Measurements from ENCODE around the gene DMPK. TPM values are rescaled to one million over a fixed set of nuclear protein-coding genes. Genes with fewer than 3 reads are reported as not detected.
A peak's percentile ranks its signal among the peaks of the same experiment; 100 is the strongest.

DMPK gene
- total and polyA plus RNA-seq, 2 experiments from 2014 or later, result 9.8 to 24.0 TPM

- peaks cover 9% of the 10 kb centered on the region for H3K4me1 Mint-ChIP-seq
- Histone ChIP-seq H3K9me2 (ENCODE audit: insufficient read depth) (no peaks in the 10 kb centered on the region), H4K20me1 (replicated peaks; ENCODE audit: insufficient read depth) (peaks cover 16% of the 10 kb centered on the region)
Observed at GRCh38 chr19:45729800-45730290, 52.4 kb downstream of the DMPK start.

More at GRCh38 chr19:45729800-45730290, 52.4 kb downstream of the DMPK start:
- Histone ChIP-seq H3F3A (replicated peaks; ENCODE audit: low read depth) (peaks cover 3% of the 10 kb centered on the region; the same call in 1 of the 2 replicates), H3K27ac (ENCODE audit: low read depth) (peak overlapping the region; percentile 34; the same call in 1 of the 2 replicates), H2AFZ (no peak overlapping the region), H3K36me3 (ENCODE audit: insufficient read depth) (no peaks in the 10 kb centered on the region), H3K4me1 (ENCODE audit: insufficient read depth) (peaks cover 8% of the 10 kb centered on the region), H3K4me2 (peak overlapping the region; percentile 85), H3K4me3 (peak overlapping the region; percentile 87), H3K79me2 (replicated peaks; ENCODE audit: insufficient read depth) (peaks cover 56% of the 10 kb centered on the region), H3K27me3 (ENCODE audit: insufficient read depth) (no peaks in the 10 kb centered on the region)
- ATAC-seq (peak; percentile 3; the same call in 2 of the 3 replicates), DNase-seq (ENCODE audit: low spot score) (peak; percentile 33)
- H3K27me3 Mint-ChIP-seq (ENCODE audit: insufficient read depth, low read depth, poor library complexity), result peaks cover 1% of the 10 kb centered on the region
- TF ChIP-seq JUNB (IDR thresholded peaks at IDR 0.05; ENCODE audit: unreplicated experiment), result no peak
- no peak for TF ChIP-seq ZNF114 (CRISPR knock-in tag; IDR thresholded peaks at IDR 0.05)
- TF ChIP-seq EZH2 (IDR thresholded peaks at IDR 0.05; ENCODE audit: low read depth, unreplicated experiment), result no peak
- TF ChIP-seq EZH2phosphoT487 (IDR thresholded peaks at IDR 0.05; ENCODE audit: unreplicated experiment), result no peak
- no peak for TF ChIP-seq NANOG (IDR thresholded peaks at IDR 0.05; ENCODE audit: borderline replicate concordance)
- TF ChIP-seq, protein P1, sequence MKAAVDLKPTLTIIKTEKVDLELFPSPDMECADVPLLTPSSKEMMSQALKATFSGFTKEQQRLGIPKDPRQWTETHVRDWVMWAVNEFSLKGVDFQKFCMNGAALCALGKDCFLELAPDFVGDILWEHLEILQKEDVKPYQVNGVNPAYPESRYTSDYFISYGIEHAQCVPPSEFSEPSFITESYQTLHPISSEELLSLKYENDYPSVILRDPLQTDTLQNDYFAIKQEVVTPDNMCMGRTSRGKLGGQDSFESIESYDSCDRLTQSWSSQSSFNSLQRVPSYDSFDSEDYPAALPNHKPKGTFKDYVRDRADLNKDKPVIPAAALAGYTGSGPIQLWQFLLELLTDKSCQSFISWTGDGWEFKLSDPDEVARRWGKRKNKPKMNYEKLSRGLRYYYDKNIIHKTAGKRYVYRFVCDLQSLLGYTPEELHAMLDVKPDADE (IDR thresholded peaks at IDR 0.05), result no peak
- no peak for TF ChIP-seq POLR2AphosphoS5 (IDR thresholded peaks at IDR 0.05; ENCODE audit: low read depth)
- no peak for TF ChIP-seq STAT1 (IDR thresholded peaks at IDR 0.05; ENCODE audit: unreplicated experiment)
- TF ChIP-seq, protein P2, sequence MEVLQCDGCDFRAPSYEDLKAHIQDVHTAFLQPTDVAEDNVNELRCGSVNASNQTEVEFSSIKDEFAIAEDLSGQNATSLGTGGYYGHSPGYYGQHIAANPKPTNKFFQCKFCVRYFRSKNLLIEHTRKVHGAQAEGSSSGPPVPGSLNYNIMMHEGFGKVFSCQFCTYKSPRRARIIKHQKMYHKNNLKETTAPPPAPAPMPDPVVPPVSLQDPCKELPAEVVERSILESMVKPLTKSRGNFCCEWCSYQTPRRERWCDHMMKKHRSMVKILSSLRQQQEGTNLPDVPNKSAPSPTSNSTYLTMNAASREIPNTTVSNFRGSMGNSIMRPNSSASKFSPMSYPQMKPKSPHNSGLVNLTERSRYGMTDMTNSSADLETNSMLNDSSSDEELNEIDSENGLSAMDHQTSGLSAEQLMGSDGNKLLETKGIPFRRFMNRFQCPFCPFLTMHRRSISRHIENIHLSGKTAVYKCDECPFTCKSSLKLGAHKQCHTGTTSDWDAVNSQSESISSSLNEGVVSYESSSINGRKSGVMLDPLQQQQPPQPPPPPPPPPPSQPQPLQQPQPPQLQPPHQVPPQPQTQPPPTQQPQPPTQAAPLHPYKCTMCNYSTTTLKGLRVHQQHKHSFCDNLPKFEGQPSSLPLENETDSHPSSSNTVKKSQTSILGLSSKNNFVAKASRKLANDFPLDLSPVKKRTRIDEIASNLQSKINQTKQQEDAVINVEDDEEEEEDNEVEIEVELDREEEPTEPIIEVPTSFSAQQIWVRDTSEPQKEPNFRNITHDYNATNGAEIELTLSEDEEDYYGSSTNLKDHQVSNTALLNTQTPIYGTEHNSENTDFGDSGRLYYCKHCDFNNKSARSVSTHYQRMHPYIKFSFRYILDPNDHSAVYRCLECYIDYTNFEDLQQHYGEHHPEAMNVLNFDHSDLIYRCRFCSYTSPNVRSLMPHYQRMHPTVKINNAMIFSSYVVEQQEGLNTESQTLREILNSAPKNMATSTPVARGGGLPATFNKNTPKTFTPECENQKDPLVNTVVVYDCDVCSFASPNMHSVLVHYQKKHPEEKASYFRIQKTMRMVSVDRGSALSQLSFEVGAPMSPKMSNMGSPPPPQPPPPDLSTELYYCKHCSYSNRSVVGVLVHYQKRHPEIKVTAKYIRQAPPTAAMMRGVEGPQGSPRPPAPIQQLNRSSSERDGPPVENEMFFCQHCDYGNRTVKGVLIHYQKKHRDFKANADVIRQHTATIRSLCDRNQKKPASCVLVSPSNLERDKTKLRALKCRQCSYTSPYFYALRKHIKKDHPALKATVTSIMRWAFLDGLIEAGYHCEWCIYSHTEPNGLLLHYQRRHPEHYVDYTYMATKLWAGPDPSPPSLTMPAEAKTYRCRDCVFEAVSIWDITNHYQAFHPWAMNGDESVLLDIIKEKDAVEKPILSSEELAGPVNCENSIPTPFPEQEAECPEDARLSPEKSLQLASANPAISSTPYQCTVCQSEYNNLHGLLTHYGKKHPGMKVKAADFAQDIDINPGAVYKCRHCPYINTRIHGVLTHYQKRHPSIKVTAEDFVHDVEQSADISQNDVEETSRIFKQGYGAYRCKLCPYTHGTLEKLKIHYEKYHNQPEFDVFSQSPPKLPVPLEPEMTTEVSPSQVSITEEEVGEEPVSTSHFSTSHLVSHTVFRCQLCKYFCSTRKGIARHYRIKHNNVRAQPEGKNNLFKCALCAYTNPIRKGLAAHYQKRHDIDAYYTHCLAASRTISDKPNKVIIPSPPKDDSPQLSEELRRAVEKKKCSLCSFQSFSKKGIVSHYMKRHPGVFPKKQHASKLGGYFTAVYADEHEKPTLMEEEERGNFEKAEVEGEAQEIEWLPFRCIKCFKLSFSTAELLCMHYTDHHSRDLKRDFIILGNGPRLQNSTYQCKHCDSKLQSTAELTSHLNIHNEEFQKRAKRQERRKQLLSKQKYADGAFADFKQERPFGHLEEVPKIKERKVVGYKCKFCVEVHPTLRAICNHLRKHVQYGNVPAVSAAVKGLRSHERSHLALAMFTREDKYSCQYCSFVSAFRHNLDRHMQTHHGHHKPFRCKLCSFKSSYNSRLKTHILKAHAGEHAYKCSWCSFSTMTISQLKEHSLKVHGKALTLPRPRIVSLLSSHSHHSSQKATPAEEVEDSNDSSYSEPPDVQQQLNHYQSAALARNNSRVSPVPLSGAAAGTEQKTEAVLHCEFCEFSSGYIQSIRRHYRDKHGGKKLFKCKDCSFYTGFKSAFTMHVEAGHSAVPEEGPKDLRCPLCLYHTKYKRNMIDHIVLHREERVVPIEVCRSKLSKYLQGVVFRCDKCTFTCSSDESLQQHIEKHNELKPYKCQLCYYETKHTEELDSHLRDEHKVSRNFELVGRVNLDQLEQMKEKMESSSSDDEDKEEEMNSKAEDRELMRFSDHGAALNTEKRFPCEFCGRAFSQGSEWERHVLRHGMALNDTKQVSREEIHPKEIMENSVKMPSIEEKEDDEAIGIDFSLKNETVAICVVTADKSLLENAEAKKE (CRISPR knock-in tag; IDR thresholded peaks at IDR 0.05), result no peak
- TF ChIP-seq, protein P3, sequence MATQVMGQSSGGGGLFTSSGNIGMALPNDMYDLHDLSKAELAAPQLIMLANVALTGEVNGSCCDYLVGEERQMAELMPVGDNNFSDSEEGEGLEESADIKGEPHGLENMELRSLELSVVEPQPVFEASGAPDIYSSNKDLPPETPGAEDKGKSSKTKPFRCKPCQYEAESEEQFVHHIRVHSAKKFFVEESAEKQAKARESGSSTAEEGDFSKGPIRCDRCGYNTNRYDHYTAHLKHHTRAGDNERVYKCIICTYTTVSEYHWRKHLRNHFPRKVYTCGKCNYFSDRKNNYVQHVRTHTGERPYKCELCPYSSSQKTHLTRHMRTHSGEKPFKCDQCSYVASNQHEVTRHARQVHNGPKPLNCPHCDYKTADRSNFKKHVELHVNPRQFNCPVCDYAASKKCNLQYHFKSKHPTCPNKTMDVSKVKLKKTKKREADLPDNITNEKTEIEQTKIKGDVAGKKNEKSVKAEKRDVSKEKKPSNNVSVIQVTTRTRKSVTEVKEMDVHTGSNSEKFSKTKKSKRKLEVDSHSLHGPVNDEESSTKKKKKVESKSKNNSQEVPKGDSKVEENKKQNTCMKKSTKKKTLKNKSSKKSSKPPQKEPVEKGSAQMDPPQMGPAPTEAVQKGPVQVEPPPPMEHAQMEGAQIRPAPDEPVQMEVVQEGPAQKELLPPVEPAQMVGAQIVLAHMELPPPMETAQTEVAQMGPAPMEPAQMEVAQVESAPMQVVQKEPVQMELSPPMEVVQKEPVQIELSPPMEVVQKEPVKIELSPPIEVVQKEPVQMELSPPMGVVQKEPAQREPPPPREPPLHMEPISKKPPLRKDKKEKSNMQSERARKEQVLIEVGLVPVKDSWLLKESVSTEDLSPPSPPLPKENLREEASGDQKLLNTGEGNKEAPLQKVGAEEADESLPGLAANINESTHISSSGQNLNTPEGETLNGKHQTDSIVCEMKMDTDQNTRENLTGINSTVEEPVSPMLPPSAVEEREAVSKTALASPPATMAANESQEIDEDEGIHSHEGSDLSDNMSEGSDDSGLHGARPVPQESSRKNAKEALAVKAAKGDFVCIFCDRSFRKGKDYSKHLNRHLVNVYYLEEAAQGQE (IDR thresholded peaks at IDR 0.05; ENCODE audit: unreplicated experiment), result no peak
- TF ChIP-seq, protein P4, sequence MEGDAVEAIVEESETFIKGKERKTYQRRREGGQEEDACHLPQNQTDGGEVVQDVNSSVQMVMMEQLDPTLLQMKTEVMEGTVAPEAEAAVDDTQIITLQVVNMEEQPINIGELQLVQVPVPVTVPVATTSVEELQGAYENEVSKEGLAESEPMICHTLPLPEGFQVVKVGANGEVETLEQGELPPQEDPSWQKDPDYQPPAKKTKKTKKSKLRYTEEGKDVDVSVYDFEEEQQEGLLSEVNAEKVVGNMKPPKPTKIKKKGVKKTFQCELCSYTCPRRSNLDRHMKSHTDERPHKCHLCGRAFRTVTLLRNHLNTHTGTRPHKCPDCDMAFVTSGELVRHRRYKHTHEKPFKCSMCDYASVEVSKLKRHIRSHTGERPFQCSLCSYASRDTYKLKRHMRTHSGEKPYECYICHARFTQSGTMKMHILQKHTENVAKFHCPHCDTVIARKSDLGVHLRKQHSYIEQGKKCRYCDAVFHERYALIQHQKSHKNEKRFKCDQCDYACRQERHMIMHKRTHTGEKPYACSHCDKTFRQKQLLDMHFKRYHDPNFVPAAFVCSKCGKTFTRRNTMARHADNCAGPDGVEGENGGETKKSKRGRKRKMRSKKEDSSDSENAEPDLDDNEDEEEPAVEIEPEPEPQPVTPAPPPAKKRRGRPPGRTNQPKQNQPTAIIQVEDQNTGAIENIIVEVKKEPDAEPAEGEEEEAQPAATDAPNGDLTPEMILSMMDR (conservative IDR thresholded peaks at IDR 0.05; ENCODE audit: low read depth in 2 of 2), result no peak
- no peak for TF ChIP-seq CREB1 (CRISPR knock-in tag; IDR thresholded peaks at IDR 0.05; ENCODE audit: low read depth)
- TF ChIP-seq ZNF331 (CRISPR knock-in tag; IDR thresholded peaks at IDR 0.05; ENCODE audit: low read depth), result no peak
- no peaks in the 10 kb centered on the region for H3K36me3 Mint-ChIP-seq (ENCODE audit: low read depth)
- no peaks in the 10 kb centered on the region for H3K9me3 Mint-ChIP-seq
- H3K27ac Mint-ChIP-seq, result peak overlapping the region; percentile 85
- peak overlapping the region; percentile 92 for H3K4me3 Mint-ChIP-seq

All from GM23338 (cell line).